Putamen (tissue), 1 donor: Measurements from ENCODE around the gene PLXNB2.

Source experiments
- DNase-seq: peaks from one replicate; pipeline ENCODE4 v3.0.0-alpha.2; 2016; ENCODE audit warnings: low spot score

The PLXNB2 gene

GRCh38 chr22:50312371-50312770 lies 4.9 kb upstream of the PLXNB2 start:
- no peak for DNase-seq

DNA sequence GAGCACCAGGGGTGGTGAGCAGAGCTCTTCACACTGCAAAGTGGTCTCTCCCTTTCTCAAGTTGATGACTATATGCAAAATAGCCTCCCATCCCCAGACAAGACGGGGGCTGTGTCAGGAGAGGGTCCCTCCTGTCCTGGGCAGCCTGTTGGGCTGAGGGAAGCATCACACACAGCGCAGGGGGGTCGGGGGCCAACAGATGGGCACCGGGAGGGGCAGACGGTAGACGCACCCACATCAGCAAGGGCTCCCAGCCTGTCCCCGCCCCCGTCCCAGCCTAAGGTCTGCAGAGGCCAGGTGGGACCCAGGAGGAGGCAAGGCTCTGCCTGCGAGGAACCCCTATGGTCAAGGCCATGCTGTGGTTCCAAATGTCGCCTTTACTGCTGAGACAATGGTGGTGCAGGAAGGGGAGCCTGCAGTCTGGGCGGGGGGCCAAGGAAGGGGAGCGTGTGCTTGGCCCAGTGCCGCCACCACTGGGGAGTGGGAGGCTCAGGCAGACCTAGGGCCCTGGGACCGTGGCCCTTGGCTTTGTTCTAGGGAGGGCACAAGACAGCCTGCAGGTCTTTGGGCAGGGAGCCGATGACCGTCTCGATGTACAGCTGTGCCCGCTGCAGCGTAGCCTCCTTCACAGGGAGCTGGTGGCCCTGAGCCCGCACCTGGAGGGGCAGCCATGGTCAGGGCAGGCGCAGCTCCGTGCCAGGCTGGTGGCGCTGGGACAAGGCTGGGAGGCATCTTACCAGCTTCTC lies 4.3 kb upstream of the PLXNB2 start:
- no peak for DNase-seq

- DNase-seq = no peak
Measured at GRCh38 chr22:50310949-50311444, 3.6 kb upstream of the PLXNB2 start.

DNA sequence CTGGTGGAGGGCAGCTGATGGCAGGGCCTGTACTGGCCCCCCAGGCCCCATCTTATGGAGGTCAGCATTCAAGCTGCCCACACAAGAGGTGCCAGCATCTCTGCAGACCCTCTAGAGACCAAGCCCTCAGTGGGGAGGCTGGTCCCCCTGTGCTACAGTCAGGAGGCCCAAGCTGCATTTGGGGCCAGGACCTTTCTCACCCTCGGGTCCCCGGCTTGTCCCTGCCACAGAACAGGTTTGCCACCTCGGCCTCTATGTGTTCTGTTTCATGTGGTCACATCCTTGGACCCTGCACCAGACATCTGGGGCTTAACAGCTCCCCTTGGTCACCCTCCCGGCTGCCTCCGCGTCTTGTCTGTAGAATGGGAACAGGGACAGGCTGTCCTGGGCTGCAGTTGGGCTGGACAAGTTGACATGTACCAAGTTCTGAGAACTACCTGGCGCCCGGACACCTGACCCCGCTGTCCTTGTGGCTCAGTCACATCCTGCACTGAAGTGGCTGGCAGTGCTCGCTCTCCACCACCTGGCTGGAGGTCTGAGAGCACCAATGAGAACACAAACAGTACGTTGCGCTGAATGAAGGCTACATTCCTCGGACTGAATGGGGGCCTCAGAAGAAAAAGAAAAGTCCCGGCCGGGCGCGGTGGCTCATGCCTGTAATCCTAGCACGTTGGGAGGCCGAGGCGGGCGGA lies 2.7 kb upstream of the PLXNB2 start:
- no peak for DNase-seq

- no peak for DNase-seq
Measured at GRCh38 chr22:50309601-50309991, 2.1 kb upstream of the PLXNB2 start.

DNA sequence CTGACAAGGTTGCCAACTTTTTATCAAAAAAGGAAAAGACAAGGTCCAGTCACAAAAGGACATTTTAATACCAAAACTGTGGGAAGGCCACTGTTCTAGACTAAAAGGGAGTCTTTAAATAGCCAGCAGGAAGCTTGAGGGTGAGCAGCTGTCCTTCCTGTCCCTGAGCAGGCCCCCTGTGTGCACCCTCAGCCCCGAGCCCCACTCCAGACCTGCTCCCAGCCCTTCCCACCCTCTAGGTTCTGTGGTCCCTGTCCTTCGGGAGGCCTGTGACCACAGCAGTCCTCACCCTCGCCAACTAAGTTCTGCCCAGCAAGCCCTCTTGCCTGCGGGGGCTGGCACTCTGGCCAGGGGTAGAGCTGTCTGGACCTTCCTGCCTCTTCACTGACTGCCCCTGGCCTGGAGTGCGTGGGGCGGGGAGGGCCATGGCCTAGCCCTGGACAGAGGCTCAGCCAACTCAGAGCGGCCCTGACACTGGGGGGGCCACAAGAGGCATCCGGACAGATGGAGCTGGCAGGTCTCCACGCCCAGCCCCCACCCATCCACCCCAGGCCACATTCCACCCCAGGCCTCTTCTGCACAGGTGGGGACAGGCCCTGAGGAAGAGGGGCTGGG lies 1.6 kb upstream of the PLXNB2 start:
- DNase-seq = no peak

DNA sequence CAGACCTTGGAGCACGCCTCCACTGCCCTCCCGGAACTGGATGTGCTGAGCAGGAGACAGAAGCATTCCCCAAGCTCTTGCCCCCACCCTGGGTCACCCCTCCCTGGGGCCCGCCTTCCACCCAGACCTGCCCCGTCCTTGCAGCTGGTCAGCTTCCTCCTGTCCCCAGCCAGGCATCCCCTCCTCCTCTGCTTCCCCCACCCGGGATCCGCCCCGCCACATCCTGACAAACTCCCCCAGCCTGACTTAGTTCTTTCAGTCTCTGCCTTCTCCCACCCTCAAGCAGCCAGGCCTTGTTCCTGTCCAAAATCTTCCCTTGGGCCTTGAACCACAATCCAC lies 1.1 kb upstream of the PLXNB2 start:
- DNase-seq = peak; percentile 52

DNA sequence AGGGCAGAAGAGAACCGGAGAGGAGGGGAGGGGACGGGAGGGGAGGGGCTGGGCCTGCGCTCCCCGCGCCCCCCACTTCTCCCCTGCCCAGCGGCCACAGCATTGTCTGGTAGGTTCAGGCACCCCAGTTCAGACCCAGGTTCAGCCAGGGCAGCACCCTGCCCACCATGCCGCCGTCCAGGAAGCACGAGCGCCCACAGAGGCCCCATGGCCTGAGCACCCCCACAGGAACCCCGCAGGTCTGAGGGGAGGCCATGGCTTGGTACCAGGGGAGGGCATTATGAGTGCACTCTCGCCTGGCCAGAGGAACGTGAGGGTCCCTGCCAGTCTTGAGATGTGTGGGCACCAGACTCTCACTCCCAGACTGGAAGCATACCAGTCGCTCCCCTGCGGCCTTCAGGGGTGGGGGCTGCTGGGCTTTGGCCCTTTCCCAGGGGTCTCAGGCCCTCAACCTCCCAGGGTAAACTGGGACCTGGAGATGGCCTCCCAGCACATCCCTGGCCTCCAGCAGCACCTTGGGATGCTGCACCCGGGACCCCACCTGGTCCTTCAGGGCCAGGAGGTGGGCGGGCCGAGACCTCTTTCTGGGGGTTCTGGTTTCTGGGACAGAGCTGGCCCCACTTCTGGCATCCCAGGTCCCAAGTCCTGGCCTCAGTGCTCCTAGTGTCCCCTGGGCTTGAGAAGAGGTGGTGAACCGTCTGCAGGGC lies 597 bp upstream of the PLXNB2 start:
- DNase-seq = no peak

GRCh38 chr22:50305923-50306566 lies 1.4 kb downstream of the PLXNB2 start:
- peak; percentile 39 for DNase-seq

- DNase-seq = no peak
Measured at GRCh38 chr22:50305393-50305922, 2.0 kb downstream of the PLXNB2 start.

DNA sequence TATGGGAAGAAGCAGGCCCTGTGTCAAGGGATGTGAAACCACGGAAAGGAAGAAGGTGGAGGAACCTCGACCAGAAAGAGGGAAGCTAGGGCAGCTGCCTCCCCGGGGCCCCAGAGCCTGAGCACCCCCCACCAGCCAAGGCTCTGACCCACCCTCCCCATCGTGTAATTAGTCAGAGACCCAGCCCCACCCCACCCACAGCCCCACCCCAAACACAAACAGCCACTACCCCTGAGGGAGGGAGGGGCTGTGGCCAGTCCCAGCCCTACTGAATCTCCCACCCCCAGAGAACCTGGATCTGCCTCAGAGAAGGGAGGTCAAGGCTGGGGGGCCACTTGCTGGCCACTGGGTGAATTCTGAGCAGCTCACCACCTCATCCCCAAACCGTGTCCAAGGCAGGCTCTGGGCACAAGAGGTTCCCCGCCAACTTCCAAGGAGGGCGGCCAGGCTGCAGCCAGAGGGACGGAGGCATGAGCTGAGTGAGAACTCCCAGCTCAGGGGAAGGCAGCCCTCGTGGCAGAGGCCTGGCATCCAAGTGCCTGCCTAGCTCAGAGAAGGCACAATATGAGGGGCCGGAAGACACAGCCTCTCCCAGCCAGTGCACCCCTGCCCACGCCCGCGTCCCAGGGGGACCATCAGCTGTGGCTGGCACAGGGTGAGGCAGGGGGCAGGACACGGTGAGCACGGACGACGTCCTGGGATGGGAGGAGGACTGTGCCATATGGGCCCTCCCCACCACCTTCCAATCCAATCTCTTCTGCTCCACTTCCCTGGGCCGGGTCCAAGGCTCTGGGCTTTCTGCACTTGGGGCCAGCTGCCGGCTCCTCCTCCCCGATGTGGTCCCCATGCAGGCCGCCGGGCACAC lies 2.7 kb downstream of the PLXNB2 start:
- peak; percentile 62 for DNase-seq

- DNase-seq = peak; percentile 45
Measured at GRCh38 chr22:50303848-50304527, 3.5 kb downstream of the PLXNB2 start.

DNA sequence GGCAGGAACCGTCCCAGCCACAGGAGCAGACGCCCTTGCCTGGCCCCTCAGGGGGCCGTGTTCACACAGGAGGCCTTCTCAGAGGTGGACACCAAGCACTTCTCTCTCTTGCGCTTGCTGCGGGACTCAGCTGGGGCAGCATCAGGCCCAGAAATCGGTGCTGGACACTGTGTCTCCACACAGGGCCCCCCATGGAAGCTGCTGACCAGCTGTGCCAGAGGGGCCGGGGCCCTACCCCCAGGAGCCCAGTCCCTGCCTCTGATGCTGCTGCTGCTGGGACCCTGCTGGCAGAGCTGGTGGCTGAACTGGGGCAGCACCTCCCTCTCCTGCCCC lies 4.0 kb downstream of the PLXNB2 start:
- no peak for DNase-seq

- no peak for DNase-seq
Measured at GRCh38 chr22:50302564-50302963, 4.9 kb downstream of the PLXNB2 start.

- DNase-seq = no peak
Measured at GRCh38 chr22:50302041-50302541, 5.4 kb downstream of the PLXNB2 start.

- no peak for DNase-seq
Measured at GRCh38 chr22:50301581-50301991, 5.9 kb downstream of the PLXNB2 start.

- no peak for DNase-seq
Measured at GRCh38 chr22:50300620-50301257, 6.7 kb downstream of the PLXNB2 start.

DNA sequence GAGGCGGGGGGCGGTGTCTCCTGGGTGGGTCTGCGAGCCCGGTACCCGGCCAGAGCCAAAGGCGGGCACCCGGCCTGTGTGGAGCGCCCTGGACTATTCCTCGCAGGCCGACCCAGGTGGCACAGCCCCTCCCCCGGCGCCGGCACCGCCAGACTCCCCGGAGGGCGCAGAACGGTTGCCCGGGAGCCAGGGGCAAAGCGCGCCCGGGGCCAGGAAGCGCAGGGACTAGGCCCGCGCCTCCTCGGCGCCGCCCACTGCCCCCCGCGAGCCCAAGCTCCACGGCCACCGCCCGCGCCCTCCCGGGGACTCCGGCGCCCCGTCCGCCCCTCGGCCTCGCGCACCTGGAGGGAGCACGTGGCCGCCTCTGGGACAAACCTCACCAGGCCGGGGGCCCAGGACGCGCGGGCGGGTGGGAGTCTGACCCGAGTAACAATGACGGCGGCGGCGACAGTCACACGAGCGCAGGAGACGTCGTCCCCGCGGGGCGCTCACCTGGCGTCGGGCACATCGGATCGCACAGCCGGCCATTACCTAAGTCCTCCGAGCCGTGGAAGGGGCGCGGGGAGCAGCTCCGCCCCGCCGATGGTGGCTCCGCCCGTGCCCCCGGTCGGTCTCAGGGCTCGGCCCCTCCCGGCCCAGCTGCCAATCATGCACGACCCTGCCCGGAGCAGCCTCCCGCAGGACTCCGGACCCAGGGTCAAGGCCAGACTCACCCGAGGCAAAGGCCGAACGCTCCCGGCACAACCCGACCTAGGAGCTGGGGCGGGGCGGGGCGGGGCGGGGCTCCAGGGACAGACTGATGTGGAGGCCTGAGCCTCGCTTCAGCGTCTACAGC lies 7.4 kb downstream of the PLXNB2 start:
- DNase-seq = no peak
